OCI-LY3 (cell line): Measurements from ENCODE around the gene FLOT2.

ENCODE experiments used
- H2AFZ ChIP-seq: fragments of 200-600, 300-600 bp; shearing (Covaris generic); 2 replicates; pipeline ENCODE4 v1.6.0; 2014; ENCODE audit warnings: antibody characterized with exemption, low read depth, low read length
- H3K27ac ChIP-seq: fragments of 200-600, 300-600 bp; sonication (generic); 2 replicates; pipeline ENCODE4 v1.5.1; 2014; ENCODE audit warnings: mild to moderate bottlenecking, low read length, moderate library complexity, mixed read lengths
- H3K27me3 ChIP-seq: fragments of 200-600, 300-600 bp; sonication (generic); 2 replicates; pipeline ENCODE4 v1.6.1; 2014; ENCODE audit warnings: low read depth, low read length, mixed read lengths
- H3K36me3 ChIP-seq: fragments of 200-600, 300-600 bp; sonication (generic); replicated peaks from 2 replicates; pipeline ENCODE3; 2014; ENCODE audit warnings: low read depth, low read length, mixed read lengths
- H3K4me1 ChIP-seq: fragments of 300-600, 200-600 bp; sonication (generic); 2 replicates; pipeline ENCODE4 v1.6.1; 2014; ENCODE audit warnings: low read length, mixed read lengths
- H3K4me2 ChIP-seq: fragments of 200-600, 300-600 bp; sonication (generic); 2 replicates; pipeline ENCODE4 v1.6.1; 2014; ENCODE audit warnings: low read length, mixed read lengths
- H3K4me3 ChIP-seq: fragments of 300-600, 200-600 bp; sonication (generic); 2 replicates; pipeline ENCODE4 v1.5.1; 2014; ENCODE audit warnings: antibody characterized with exemption, mild to moderate bottlenecking, low read length, moderate library complexity
- H3K79me2 ChIP-seq: fragments of 300-600, 200-600 bp; shearing (Covaris generic); 2 replicates; pipeline ENCODE4 v1.6.1; 2014; ENCODE audit warnings: mild to moderate bottlenecking, low read length, mixed read lengths
- H3K9ac ChIP-seq: fragments of 300-600, 200-600 bp; shearing (Covaris generic); 2 replicates; pipeline ENCODE4 v1.6.0; 2014; ENCODE audit warnings: mild to moderate bottlenecking, low read length, moderate library complexity
- H3K9me3 ChIP-seq: fragments of 200-600, 300-600 bp; shearing (Covaris generic); 2 replicates; pipeline ENCODE4 v1.6.1; 2014; ENCODE audit warnings: low read length, mixed read lengths; ENCODE audit not compliant: insufficient read depth
- H4K20me1 ChIP-seq: fragments of 200-600, 300-600 bp; sonication (generic); 2 replicates; pipeline ENCODE4 v1.6.1; 2016; ENCODE audit warnings: low read length, mixed read lengths; ENCODE audit not compliant: insufficient read depth
- CTCF ChIP-seq: fragments of 200-600, 300-600 bp; sonication (generic); IDR thresholded peaks from 2 replicates; pipeline ENCODE4 v1.5.1; 2014; ENCODE audit warnings: antibody characterized with exemption, low read length, low read depth
- EZH2phosphoT487 ChIP-seq: fragments of 200-600 bp; shearing (Covaris generic); IDR thresholded peaks from 2 replicates; pipeline ENCODE4 v1.6.1; 2018; ENCODE audit warnings: antibody characterized with exemption, mixed run types, low read depth

The FLOT2 gene

GRCh38 chr17:28912281-28912937 is 14.9 kb upstream of the FLOT2 start:
- Histone ChIP-seq H3K4me1 (no peaks in the 10 kb centered on the region), H2AFZ (no peak overlapping the region), H4K20me1 (peaks cover 5% of the 10 kb centered on the region), H3K79me2 (0 out of 2 replicates have a peak, but pooled peaks cover 9% of the 10 kb centered on the region), H3K27me3 (no peaks in the 10 kb centered on the region), H3K4me2 (no peak overlapping the region), H3K4me3 (no peak overlapping the region), H3K36me3 (peaks cover 89% of the 10 kb centered on the region), H3K27ac (no peak overlapping the region), H3K9ac (no peak overlapping the region), H3K9me3 (no peaks in the 10 kb centered on the region)
- no peak for TF ChIP-seq EZH2phosphoT487
- TF ChIP-seq CTCF: peak; percentile 27; the same call in 1 of the 2 replicates

- Histone ChIP-seq H3K27me3 (no peaks in the 10 kb centered on the region), H3K27ac (no peak overlapping the region), H3K4me3 (no peak overlapping the region), H2AFZ (no peak overlapping the region), H3K9me3 (no peaks in the 10 kb centered on the region), H3K4me2 (no peak overlapping the region), H3K79me2 (0 out of 2 replicates have a peak, but pooled peaks cover 8% of the 10 kb centered on the region), H4K20me1 (peaks cover 3% of the 10 kb centered on the region), H3K9ac (no peak overlapping the region), H3K36me3 (peaks cover 88% of the 10 kb centered on the region), H3K4me1 (no peaks in the 10 kb centered on the region)
- TF ChIP-seq EZH2phosphoT487 (no peak), CTCF (no peak)
Observed at GRCh38 chr17:28911411-28912045, 14.0 kb upstream of the FLOT2 start.

- Histone ChIP-seq H2AFZ (no peak overlapping the region), H3K36me3 (peaks cover 90% of the 10 kb centered on the region), H3K79me2 (0 out of 2 replicates have a peak, but pooled peaks cover 6% of the 10 kb centered on the region), H4K20me1 (peaks cover under 1% of the 10 kb centered on the region; the same call in 1 of the 2 replicates), H3K9me3 (no peaks in the 10 kb centered on the region), H3K4me3 (no peak overlapping the region), H3K4me2 (no peak overlapping the region), H3K9ac (no peak overlapping the region), H3K27ac (no peak overlapping the region), H3K27me3 (no peaks in the 10 kb centered on the region), H3K4me1 (no peaks in the 10 kb centered on the region)
- TF ChIP-seq EZH2phosphoT487 (no peak), CTCF (no peak)
Observed at GRCh38 chr17:28910534-28910933, 13.0 kb upstream of the FLOT2 start.

- H4K20me1 ChIP-seq: no peaks in the 10 kb centered on the region; the same call in 1 of the 2 replicates
- no peak overlapping the region for H2AFZ ChIP-seq
- no peaks in the 10 kb centered on the region for H3K27me3 ChIP-seq
- H3K36me3 ChIP-seq: peaks cover 79% of the 10 kb centered on the region
- H3K9me3 ChIP-seq: no peaks in the 10 kb centered on the region
- no peak for TF ChIP-seq CTCF
- no peak for TF ChIP-seq EZH2phosphoT487
- H3K4me1 ChIP-seq: peaks cover 5% of the 10 kb centered on the region; the same call in 1 of the 2 replicates
- H3K79me2 ChIP-seq: 0 out of 2 replicates have a peak, but pooled peaks cover 5% of the 10 kb centered on the region
- no peak overlapping the region for H3K27ac ChIP-seq
- H3K4me2 ChIP-seq: no peak overlapping the region
- no peak overlapping the region for H3K4me3 ChIP-seq
- no peak overlapping the region for H3K9ac ChIP-seq
Observed at GRCh38 chr17:28908640-28909167, 11.2 kb upstream of the FLOT2 start.
